Activated CD8-positive, alpha-beta memory T cell treated with anti-CD3 and anti-CD28 coated beads for 24 hours (primary cell): ENCODE data around the gene TTYH2.
"Not testable (repeated sequence)": the region's sequence is repeated elsewhere in the genome, so short reads cannot be mapped to it uniquely, and the experiment has no call there.

Experiments
- DNase-seq: peaks from one replicate; pipeline ENCODE4 v3.0.0-alpha.2; 2020

TTYH2 gene

DNA sequence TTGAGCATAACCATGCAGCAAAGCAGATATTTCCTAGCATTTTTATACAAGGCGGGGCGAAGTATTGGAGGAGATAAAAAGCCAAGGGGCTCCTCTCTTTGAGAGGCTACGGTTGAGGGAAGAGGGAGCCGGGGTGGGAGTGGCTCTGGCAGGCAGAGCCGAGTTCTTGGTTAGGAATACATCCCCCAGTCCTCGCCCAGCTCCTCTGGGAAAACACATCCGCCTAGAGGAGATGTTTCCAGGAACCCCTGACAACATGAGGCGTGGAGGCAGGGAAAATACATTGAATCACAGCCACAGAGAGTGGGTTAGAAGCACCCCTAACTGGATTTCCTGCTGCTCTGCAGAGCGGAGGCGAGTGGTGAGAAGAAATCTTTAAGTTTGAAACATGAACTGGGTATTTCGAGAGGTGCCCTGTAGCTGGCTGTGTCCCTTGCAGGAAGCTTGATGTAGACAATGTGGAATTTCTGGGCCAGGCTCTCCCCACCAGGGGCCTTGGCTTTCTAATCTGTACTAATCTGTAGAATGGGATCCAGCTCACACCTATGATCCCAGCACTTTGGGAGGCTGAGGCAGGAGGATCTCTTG, 27.3 kb downstream of the TTYH2 start:
- DNase-seq = no peak

DNA sequence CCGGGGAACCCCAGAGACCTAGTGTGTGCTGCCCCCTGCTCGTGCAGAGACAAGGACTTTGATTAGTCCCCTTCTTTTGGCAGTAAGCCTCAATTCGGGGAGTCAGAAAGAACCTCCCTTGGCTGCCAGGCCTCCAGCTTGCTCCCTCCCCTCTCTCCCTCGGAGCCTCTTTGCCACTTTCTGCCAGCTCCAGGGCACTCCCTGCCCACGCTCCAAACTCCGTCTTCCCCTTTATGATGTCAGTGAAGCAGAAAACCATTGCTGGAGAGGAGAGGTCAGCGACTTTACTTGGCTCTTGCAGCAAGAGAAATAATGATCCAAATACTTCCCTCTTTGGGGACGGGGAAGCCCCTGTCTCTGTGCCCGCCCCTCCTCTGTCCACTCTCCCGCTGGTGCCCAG, 28.1 kb downstream of the TTYH2 start:
- DNase-seq = no peak

DNA sequence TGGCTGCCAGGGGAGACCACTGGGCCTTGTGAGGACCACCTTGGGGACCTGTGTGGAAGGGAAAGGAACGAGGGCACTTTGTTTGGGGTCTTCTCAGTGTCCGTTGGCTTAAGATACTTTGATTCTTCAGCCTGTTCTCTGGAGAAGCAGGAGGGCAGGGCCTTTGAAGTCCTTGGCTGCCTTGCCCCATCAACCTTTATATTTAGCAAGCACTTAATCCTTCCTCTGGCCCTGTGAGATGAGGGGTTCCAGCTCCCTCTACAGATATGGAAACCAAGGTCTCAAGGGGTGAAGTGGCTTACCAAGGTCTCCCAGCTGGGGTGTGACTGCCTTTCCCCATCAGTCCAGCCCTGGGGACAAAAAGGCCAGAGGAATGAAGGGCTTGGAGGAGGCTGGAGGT, 28.5 kb downstream of the TTYH2 start:
- no peak for DNase-seq

DNA sequence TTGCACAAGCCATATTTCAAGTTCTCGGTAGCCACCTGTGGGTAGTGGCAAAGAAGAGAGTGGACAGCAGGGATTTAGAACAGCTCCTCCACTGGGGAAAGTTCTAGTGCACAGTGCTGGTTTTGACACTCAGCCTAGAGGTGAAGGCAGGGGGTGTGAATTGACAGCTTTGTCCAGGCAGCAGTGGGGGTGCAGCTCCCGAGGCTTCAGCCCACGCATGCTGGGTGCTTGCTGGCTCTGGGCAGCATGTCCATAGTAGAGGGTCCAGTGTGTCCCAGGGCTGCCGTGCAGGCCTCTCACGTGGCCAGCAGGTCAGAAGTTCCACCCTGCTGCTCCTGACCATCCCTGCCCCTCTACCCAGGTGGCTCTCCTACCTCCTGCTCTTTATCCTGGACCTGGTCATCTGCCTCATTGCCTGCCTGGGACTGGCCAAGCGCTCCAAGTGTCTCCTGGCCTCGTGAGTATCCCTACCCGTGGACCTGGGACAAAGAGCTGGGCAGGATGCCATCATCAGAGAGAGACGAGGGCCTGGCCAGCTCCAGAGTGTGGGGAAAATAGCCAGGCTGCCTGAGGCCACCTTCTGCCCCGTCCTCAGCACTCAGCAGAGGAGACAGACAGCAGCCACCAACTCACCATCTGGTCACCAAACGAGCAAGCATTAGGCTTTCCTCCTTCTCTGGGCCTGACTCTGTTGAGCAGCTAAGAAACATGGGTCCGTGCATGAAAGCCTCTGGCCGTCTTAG, 29.8 kb downstream of the TTYH2 start:
- no peak for DNase-seq

DNA sequence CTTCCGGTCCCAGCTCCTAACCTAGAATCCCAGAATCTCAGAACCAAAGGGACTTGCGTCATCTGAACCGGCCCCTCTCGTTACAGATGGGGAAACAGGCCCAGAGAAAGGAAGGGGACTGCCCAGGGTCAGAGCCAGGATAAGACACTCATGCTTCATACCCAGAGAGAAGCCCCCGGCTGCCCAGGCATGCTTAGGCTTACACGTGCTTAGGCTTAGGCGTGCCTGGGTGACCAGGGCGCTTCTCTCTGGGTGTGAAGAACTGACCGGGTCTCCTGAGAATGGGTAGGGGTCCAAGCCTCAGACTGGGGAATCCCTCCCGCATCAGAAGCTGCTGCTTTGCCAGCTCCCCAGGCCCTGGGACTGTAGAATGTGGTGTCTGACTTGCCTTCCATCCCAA, 30.8 kb downstream of the TTYH2 start:
- no peak for DNase-seq

DNA sequence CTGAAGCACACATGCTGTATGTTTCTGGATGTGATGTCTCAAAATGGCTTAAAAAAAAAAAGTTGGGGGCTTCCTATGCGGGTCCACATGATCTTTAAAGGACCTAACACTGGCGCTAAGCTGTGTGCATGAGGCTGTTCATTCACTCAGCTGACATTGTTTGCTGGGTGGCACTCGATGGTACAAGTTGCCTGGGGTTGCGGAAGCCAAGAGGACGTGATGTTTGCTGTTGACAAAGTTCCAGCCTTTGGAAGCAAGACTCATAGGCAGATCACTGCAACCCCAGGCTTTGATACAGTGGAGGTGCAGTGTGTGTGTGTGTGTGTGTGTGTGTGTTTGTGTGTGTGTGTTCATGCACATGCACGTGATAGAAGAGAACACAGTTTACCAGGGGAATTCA, 31.2 kb downstream of the TTYH2 start:
- DNase-seq = no peak

DNA sequence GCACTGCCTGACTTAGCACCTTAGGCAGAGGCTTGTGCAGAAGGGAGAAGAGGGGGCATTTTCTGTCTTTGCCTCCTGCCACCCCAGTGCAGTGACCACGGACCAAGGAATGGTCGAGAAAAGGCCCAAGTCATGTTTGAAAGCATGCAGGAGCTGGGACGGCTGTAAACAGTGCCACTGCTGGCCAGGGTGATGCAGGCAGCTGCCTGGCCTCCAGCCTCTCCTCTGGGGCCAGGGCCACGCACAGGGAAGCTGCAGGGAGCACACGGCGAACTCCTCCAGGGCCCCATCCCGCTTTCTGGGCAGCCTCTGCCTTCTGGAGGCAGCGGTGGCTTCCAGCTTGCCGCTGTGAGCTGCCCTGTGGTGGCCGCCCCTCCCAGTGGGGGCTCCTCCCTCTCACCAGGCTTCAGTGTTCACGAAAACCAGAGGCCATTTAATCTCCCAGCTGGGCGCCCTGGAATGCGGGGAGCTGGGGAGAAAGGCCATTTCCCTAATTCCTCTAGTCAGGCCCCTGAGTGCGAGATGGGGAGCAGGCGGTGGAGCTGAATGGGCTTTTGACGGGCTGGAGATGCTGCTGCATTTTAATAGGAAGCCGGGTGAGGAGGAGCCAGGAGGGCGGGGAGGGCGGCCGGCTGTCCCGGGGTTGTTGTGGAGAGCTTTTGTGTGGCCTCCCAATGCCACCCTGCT, 31.9 kb downstream of the TTYH2 start:
- DNase-seq = no peak

DNA sequence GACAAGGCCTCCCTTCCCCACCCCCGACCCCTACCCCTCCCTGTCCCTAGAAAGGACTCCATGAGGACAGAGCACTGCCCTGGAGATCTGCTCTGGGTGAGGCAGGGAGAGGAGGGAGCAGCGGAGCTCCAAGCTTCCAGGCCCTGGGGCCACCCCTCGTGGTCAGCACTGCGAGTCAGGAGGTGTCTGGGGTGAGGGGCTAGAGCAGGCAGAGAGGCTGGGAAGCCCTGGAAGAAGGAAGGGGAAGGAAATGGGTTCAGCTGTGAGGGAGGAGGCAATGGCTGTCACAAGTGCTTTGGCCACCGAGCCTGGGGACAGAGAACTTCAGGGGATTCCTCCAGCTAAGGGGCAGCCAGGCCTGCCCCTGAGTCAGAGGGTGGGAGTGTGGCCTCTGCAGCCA, 32.5 kb downstream of the TTYH2 start:
- DNase-seq = no peak

DNA sequence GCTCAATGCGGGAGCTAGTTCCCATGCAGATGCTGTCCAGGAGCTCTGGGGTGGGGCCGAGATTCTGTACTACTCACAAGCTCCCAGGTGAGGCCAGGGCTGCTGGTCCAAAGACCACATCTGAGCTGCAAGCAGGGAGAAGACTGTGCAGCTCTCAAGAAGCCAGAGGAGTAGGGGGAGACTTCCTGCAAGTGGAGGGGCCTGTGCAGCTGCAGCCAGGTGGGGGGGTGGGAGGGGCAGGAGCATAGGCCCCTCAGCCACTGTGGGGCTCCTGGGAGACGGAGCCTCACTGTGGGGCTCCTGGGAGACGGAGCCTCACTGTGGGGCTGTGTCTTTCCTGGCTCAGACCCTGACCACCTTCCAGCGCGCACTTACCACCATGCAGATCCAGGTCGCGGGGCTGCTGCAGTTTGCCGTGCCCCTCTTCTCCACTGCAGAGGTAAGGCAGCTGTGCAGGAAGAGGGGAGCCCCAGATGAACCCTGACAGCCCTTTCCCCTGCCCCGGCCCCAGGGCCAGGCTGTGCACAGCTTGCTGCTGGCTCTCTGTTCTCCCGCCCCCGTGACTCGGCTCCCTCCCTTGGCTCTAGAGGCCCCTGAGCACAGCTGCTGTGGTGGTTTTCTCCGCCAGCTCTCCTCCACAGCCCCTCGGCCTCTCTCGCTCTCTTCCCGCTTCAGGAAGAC, 36.4 kb downstream of the TTYH2 start:
- no peak for DNase-seq

DNA sequence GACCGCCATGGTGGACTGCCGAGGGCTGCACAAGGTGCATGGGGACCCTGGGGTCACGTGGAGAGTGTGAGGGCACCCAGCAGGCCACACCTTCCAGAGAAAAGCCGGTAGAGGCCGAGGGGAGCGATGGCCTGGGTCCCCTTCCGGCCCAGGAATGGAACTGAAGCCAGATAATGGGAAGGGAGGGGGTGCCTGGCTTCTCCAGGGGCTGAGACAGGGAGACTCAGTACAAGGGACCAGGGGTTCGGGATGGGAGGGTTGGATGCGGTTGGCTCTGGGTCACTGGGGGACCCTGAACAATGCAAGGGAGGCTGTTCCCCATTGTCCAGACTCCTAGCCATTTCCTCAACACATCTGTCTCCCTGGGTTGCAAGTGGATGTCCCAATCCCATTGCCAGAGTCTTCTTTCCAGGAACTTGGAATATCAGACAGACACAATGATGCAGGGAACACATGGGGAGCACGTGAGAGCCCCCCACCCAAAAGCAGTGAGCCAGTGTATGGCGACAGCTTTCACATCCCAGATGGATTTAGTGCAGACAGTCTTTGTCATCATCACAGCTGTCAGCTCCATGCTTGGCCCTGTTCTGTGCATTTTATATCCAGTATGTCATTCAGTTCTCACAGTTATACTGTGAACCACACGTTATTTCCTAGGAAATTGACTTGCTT, 37.1 kb downstream of the TTYH2 start:
- no peak for DNase-seq

DNA sequence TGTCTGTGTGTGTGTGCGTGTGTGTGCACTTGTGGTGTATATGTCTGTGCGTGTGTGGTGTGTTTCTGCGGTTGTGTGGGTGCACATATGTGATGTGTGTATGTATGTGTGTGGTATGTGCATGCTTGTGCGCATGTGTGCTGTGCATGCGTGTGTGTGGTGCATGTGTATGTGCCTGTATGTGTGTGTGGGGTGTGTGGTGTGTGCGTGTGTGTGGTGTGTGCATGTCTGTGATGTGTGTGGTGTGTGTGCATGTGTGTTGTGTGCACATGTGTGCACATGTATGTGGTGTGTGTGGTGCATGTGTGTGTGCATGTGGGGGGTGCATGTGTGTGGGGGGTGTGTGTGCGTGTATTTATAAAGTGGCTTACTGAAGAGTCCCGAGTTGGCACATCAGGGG, 37.7 kb downstream of the TTYH2 start:
- no peak for DNase-seq

DNA sequence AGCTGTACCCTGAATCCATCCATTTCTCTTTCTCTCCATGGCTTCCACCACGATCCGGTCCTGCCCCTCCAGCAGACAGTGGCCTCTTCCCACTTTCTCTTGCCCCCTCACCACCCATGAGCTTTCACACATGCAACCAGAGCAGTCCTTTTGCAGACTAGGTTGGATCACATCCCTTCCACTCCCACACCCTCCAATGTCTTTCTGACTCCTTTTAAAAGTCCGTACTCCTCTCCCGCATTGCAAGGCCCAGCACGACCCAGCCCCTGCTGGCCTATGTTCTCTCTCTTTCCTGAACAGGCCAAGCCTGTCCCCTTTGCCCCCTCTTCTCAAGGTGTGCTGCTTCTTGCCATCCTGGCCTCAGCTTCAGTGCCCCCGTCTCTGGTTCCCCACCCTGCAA, 38.2 kb downstream of the TTYH2 start:
- DNase-seq = no peak

DNA sequence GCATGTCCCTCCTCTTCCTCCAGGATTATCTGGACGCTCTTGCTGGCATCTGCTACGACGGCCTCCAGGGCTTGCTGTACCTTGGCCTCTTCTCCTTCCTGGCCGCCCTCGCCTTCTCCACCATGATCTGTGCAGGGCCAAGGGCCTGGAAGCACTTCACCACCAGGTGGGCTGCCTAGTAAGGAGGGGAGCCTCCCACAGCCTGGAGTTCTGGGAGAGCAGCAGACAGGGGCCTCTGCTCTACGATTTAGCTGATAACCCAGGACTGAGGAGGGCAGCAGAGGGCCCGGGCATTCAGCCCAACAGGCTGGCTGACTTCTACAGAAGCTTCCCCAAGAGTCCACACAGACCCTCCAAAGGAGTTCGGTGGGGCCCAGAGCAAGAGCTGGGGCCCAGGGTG, 38.8 kb downstream of the TTYH2 start:
- no peak for DNase-seq

DNA sequence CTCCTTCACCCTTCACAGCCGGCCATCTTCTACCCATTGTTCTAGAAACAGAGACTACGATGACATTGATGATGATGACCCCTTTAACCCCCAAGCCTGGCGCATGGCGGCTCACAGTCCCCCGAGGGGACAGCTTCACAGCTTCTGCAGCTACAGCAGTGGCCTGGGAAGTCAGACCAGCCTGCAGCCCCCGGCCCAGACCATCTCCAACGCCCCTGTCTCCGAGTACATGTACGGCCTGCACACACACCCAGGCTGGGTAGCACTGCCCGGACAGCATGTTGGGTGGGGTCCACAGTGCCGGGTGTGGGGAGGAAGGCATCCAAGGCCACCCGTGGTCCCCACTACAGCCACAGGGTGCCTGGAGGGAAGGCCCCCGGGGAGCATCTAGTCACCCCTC, 39.7 kb downstream of the TTYH2 start:
- DNase-seq = no peak

DNA sequence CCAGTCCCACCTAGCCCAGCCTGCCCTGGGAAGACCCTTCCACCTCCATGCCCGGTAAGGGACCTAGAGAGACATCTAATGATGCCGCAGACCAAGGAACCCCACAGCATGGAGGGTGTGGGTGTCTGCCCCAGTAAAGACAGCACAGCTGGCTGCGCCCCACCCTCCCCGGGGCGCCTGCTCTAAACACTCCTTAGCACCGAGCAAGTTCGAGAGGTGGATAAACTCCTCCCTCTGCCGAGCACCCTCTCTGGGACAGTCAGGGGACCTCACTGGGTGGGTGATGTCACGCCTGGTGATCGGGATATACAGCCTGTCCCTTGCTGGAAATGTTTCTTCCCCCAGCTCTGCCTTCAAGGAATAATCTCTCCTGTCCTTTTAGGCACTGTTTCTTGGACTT, 43.9 kb downstream of the TTYH2 start:
- no peak for DNase-seq

DNA sequence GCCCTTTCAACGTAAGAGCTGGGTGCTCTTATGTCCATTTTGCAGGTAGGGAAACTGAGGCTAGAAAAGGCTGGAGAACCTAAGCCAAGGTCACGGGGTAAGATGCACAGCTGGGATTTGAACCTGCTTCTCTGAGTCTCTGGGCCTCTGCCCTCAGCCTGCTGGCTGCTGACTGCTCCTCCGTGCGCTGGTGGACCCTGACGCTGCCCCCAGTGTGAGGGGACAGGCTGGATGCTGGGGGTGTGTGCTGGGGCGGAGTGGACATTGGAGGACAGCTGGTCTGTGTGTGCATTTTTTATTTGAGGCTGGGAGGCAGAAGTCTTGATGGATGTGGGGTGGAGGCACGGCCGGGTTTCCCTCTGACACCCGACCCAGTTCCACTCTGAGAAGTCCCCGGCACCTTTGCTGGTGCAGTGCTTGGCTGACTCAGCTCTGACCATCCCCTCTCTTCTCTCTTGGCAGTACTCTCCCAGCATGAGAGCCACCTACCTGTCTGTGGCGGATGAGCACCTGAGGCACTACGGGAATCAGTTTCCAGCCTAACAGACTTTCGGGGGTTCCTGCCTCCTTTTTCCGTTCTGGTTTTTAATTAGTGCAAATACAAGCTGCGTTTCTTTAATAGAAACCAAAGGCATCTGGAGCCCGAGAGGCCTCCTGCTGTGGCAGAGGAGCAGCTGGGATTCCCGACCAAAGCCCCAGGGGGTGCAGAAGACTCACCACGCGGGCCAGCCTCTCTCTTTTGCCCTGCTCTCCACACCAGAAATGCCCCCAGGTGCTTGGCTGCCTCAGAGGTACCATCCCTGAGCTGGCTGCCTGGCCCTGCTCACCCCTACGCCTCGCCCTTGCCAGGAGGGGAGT, 46.5 kb downstream of the TTYH2 start:
- DNase-seq = no peak

DNA sequence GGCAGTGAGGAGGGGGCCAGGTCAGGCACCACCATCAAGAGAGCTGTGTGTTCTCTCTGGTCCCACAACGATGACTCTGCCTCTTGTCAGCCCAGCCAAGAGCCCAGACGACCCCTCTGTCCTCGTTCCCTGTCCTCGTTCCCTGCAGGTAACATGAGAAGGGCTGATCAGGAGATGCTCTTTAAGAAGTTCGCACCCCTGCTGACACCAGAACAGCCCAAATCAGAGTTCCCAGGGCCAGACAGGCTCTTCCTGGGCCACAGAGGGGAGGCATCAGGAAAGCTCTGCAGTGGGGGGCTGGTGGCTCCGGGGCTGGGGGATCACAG, 47.1 kb downstream of the TTYH2 start:
- DNase-seq = no peak

DNA sequence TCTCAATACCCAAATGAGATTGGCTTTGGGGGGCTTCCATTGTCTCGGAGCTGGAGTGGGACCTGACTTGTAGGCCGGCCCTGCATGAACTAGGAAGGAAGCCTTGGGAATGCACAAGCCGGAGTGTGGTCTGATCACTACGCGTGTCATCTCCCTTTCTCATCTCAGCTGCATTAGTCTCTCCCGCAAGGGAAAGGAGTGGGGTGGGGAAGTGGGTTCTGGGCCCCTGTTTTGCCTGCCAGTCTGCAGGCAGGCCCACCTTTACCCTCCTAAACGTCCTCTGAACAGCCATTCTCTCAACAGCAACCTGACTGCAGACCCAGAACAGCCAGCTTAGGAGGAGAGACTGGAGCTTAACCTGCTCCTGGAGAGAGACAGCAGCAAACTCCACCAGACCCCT, 49.2 kb downstream of the TTYH2 start:
- no peak for DNase-seq

DNA sequence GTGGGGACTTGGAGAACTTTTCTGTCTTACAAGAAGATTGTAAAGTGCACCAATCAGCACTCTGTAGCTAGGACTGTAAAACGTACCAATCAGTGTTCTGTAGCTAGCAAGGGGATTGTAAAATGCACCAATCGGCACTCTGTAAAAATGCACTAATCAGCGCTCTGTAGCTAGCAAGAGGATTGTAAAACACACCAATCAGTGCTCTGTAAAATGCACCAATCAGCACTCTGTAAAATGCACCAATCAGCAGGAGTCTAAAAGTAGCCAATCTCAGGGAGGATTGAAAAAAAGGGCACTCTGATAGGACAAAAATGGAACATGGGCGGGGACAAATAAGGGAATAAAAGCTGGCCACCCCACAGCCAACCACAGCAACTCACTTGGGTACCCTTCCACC, 53.7 kb downstream of the TTYH2 start:
- DNase-seq = not testable (repeated sequence)

DNA sequence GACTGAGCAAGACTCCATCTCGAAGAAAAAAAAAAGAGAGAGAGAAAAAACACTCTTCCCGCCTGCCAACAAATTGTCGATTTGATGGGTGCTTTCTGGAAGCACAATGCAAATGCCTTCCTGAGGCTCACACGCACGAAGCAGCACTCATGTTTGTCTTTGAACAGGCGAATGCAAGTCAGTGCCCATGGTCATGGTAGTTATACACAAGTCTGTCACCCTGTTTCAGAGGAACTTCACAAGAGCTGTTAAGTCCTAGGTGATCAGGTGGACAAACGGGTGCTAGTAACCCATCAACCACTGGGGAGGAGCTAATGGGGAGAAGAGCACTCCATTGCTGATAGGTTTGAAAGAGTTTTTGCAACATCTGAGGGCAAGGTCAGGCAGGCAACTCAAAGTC, 54.2 kb downstream of the TTYH2 start:
- DNase-seq = no peak

DNA sequence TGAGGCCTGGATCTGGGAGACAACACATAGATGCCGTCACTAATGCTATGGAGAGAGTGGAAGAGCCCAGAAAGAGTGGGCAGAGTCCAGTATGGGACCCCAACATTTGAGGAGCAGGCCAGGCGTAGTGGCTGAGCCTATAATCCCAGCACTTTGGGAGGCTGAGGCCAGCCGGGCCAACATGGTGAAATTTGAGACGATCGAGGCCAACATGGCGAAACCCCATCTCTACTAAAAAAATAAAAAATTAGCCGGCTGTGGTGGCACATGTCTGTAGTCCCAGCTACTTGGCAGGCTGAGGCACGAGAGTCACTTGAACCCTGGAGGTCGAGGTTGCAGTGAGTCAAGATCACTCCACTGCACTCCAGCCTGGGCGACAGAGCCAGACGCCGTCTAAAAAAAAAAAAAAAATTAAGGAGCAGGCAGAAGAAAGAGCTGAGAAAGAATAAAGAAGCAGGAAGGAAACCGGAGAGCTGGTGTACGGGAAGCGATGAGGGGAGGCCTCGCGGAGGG, 54.7 kb downstream of the TTYH2 start:
- no peak for DNase-seq

DNA sequence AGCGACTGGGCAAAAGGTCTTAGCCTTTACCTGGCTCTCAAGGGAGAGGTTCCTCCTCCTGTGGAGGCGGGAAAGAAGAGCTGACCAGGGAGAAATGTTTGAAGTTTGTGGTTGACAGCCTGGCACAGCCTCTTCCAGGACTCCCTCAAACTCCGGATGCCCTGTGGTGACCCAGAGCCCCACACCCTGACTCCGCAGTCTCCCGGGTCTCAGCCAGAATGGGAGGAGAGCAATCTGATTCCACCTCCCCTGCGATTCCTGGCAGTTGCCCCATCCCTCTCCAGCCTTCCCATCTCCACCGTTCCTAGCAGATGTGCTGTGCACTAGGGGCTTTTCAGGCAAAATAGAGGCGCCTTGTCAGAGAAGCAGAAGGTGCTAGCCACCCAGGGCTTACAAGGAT, 55.2 kb downstream of the TTYH2 start:
- no peak for DNase-seq
